GM12872 (cell line): ENCODE measurements around the gene RAD50.

Experiments used
- TF ChIP-seq, protein P1 (sequence below): IDR thresholded peaks from 3 replicates; pipeline ENCODE4 v1.5.1; 2011; ENCODE audit warnings: low read depth, mild to moderate bottlenecking, low read length, moderate library complexity; ENCODE audit not compliant: insufficient read depth

The RAD50 gene

DNA sequence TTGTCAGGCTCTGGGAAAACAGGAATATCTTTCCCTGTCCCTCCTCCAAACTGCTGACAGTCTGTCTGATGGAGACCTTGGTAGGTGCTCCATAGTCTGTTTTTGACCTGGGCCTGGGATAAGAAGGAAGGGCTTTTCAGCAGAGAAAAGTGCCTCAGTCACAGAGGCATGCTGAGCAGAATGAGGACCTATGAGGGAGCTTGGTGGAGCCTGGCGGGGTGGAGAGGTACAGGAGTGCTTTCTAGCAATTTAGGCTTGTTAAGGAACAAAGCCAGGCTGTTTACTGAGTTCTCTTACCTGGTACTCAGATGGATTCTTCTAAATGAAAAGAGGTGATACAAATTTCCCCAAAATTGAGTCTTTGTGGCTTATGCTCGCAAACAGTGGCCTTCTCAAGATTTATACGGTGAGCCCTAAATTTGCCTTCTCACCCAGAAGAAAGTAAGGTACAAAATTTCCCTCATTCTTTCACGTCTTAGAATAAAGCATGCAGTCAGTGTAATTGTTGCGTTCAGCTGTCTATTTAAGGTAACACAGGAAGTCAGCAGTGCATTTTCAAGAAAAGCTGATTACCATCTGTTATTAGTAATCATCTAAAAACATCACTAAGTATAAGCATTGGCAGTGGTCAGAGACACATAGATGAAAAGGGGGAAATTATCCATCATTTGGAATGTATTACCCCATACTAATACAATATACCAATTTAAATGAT, 72.6 kb downstream of the RAD50 start:
- TF ChIP-seq, protein P1, sequence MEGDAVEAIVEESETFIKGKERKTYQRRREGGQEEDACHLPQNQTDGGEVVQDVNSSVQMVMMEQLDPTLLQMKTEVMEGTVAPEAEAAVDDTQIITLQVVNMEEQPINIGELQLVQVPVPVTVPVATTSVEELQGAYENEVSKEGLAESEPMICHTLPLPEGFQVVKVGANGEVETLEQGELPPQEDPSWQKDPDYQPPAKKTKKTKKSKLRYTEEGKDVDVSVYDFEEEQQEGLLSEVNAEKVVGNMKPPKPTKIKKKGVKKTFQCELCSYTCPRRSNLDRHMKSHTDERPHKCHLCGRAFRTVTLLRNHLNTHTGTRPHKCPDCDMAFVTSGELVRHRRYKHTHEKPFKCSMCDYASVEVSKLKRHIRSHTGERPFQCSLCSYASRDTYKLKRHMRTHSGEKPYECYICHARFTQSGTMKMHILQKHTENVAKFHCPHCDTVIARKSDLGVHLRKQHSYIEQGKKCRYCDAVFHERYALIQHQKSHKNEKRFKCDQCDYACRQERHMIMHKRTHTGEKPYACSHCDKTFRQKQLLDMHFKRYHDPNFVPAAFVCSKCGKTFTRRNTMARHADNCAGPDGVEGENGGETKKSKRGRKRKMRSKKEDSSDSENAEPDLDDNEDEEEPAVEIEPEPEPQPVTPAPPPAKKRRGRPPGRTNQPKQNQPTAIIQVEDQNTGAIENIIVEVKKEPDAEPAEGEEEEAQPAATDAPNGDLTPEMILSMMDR: no peak

DNA sequence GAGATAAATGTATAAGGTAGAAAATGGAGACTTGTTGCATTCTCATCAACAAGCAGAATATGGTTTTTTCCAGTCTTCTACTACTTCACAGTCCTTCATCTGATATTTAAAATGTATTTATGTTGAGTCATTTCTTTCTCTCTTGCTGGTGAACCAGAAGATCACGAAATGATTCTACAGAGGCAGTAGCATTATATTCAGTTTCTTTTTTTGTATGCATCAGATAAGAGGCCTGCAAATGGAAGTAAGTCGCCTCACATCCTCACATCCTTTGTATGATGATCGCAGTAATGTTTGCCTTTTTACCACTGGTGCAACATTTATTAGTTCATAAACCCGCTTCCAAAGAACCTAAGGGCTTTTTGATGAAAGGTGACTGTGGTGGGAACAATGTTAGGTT, 79.1 kb downstream of the RAD50 start:
- TF ChIP-seq, protein P1: no peak

DNA sequence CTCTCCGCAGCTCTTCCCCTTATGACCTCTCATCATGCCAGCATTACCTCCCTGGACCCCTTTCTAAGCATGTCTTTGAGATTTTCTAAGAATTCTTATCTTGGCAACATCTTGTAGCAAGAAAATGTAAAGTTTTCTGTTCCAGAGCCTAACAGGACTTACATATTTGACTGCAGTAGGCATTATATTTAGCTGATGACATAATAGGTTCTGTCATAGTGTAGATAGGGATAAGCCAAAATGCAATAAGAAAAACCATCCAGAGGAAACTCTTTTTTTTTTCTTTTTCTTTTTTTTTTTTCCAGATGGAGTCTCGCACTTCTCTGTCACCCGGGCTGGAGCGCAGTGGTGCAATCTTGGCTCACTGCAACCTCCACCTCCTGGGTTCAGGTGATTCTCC, 80.5 kb downstream of the RAD50 start:
- TF ChIP-seq, protein P1: no peak

DNA sequence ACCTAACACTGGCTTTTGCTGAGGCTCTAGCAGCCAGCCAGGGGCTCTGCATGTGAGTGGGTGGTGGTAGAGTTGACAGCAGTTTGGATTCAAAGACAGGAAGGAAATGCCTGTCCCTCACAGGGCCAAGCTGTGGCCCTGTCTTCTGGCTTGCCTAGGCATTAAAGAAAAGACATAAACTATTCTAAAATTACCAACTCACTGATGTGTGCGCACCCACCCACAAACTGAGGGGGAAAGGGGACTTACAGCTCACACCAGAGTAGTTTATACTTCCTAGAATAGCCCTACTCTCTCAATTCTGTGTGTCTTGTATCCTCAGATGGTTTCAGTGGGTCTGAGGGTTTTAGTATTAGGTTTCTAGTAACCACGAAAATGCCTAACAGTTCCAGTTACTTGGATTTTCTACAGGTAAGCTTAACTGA, 82.9 kb downstream of the RAD50 start:
- TF ChIP-seq, protein P1: no peak

DNA sequence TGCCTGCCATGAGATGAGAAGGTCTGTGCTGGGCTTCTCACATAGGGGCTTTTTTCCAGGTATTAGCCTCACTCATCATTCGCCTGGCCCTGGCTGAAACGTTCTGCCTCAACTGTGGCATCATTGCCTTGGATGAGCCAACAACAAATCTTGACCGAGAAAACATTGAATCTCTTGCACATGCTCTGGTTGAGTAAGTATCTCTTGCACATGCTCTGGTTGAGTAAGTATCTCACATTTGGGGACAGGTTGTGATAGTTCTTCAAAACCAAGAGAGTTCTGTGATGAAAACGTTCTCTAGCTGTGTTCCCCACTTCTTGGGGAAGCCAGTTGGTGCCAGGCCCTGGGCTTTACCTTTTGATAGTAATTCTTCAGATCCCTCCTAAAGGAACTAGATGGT, 83.8 kb downstream of the RAD50 start:
- TF ChIP-seq, protein P1: no peak

DNA sequence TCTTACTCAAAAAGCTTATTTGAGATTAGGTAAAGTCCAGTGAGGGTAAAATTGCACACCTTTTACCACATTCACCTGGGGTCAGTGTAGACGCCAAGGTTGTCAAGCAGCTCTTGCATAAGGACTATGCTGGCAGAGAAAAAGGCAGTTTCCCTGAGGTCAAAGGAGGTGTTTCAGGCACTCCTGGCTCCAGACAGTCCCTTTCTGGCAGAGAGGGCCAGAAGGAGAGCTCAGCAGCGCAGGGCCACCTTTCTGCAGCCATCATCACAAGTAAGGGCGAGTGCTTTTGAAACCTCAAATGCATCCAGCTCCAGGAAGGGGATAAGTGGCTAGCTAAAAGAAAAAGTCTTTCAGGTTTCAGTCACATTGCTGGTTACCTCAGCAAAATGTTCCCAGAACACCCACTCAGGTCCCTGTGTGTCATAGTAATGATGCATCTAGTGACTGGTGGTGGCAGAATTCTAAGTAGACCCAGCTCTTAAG, 84.5 kb downstream of the RAD50 start:
- TF ChIP-seq, protein P1: no peak

DNA sequence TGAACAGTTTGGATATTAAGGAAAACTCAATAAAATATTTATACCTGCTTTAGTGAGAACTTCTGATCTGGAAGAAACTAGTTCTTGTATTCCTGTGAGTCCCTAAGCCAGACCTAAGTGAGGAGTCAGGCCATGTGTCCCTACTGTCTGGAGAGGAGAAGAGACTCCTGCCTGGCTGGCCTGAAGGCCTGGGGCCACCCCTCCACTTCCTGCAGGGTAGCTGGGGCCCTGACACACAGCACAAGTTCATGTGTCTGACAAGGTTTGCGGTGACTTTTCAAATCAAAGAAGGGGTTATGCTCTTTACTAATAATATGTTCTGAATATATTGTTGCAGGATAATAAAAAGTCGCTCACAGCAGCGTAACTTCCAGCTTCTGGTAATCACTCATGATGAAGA, 85.1 kb downstream of the RAD50 start:
- TF ChIP-seq, protein P1: no peak
